ENCODE measurements around the gene CTSE. TPM values are rescaled to one million over a fixed set of nuclear protein-coding genes. Genes with fewer than 3 reads are reported as not detected.

CTSE gene
- total and polyA plus RNA-seq, 2 of the 4 experiments (the other 2 are of a cell fraction) = not detected

GRCh38 chr1:205992218-205992882, 31.3 kb downstream of the CTSE start:
- BruUV-seq (replicated peaks) = no TSS peak
- Histone ChIP-seq H3K4ac (ENCODE audit: low read depth, low read length) (no peak overlapping the region), H3K27me3 (ENCODE audit: control insufficient read depth, insufficient read depth, low read length) (no peaks in the 10 kb centered on the region), H2BK15ac (ENCODE audit: low read depth, low read length) (no peak overlapping the region), H4K20me1 (ENCODE audit: insufficient read depth, low read length) (no peaks in the 10 kb centered on the region), H3K9me1 (ENCODE audit: insufficient read depth, low read length) (no peaks in the 10 kb centered on the region), H2AFZ (replicated peaks; ENCODE audit: low read length, poor library complexity) (no peak overlapping the region), H3K79me1 (ENCODE audit: low read depth in 1 of 2, low read length in 2 of 2) (no peaks in the 10 kb centered on the region), H2BK20ac (ENCODE audit: low read depth, low read length) (no peak overlapping the region), H2BK120ac (ENCODE audit: low read depth, low read length) (no peak overlapping the region), H2AK9ac (replicated peaks; ENCODE audit: low read depth, low read length, poor library complexity) (no peak overlapping the region), H3K36me3 (ENCODE audit: control insufficient read depth, insufficient read depth, low read length) (peaks cover 4% of the 10 kb centered on the region; the same call in 1 of the 2 replicates), H2BK5ac (ENCODE audit: low read depth, low read length, poor library complexity, severe bottlenecking) (no peak overlapping the region), H3K4me1 (ENCODE audit: control insufficient read depth, insufficient read depth, low read length) (no peaks in the 10 kb centered on the region), H3K9ac (ENCODE audit: low read depth, low read length) (no peak overlapping the region), H3K4me3 (ENCODE audit: insufficient read depth, low read depth, low read length) (no peak overlapping the region), H3K27ac (ENCODE audit: insufficient read depth, low read length) (no peak overlapping the region), H2AK5ac (ENCODE audit: low read depth, low read length) (no peak overlapping the region), H3K9me3 (ENCODE audit: control insufficient read depth, insufficient read depth, low read length) (no peaks in the 10 kb centered on the region), H4K5ac (ENCODE audit: low read depth, low read length) (no peak overlapping the region), H3K23ac (ENCODE audit: low read depth, low read length) (no peak overlapping the region), H4K91ac (ENCODE audit: insufficient read depth, low read depth, low read length) (no peak overlapping the region), H3K18ac (ENCODE audit: low read depth, low read length) (no peak overlapping the region), H3K14ac (replicated peaks; ENCODE audit: low read depth, low read length) (no peak overlapping the region), H3K4me2 (ENCODE audit: low read depth, low read length) (no peak overlapping the region), H4K8ac (ENCODE audit: low read depth in 2 of 2, low read length in 2 of 2) (no peak overlapping the region), H3K56ac (ENCODE audit: extremely low read depth, insufficient read depth, low read length) (no peak overlapping the region)
- dilution Hi-C loops (cut with HindIII; ENCODE audit: low sequenced_read_pairs, unreplicated experiment) = no loop called here
- in situ Hi-C loops (cut with MboI; ENCODE audit: low sequenced_read_pairs) = no loop called here
- CTCF ChIA-PET = interaction anchor here (1.4 to 2.2 kb wide), 3 partner anchors 8 to 114 kb away, joined by 4 to 9 read pairs (median 8); no protein-coding TSS in a partner anchor
- no peak for ATAC-seq (ENCODE audit: low read depth)
- WGBS, 2 experiments (ENCODE audit: extremely low coverage in 2 of 2, insufficient read length in 1 of 2) = 94% methylated on average over 9 of the region's 14 CpGs; no CpG with 5 or more reads in 1 of the 2 experiments
- TF ChIP-seq MAFK (IDR thresholded peaks at IDR 0.05; ENCODE audit: low read depth, low read length) = no peak
- TF ChIP-seq MAZ (IDR thresholded peaks at IDR 0.05; ENCODE audit: borderline replicate concordance, low read depth, low read length) = no peak
- TF ChIP-seq USF2 (IDR thresholded peaks at IDR 0.05; ENCODE audit: low read depth, low read length) = no peak
- no peak for TF ChIP-seq RFX5 (IDR thresholded peaks at IDR 0.05; ENCODE audit: low read depth, low read length)
- no peak for TF ChIP-seq CHD1 (IDR thresholded peaks at IDR 0.05; ENCODE audit: low read depth, low read length)
- no peak for TF ChIP-seq SMC3 (IDR thresholded peaks at IDR 0.05; ENCODE audit: low read depth, low read length)
- no peak for TF ChIP-seq POLR2A (IDR thresholded peaks at IDR 0.05; ENCODE audit: low read depth, low read length)
- no peak for TF ChIP-seq CTCF (conservative IDR thresholded peaks at IDR 0.05; ENCODE audit: low read depth, low read length)
- TF ChIP-seq RAD21 (IDR thresholded peaks at IDR 0.05; ENCODE audit: low read length) = no peak
- no peak for TF ChIP-seq NFE2L2 (IDR thresholded peaks at IDR 0.05; ENCODE audit: low read depth, low read length)
- no peak for TF ChIP-seq MXI1 (IDR thresholded peaks at IDR 0.05; ENCODE audit: borderline replicate concordance, low read depth, low read length)
- no peak for TF ChIP-seq CEBPB (IDR thresholded peaks at IDR 0.05; ENCODE audit: low read depth, low read length)
- no peak for TF ChIP-seq RCOR1 (IDR thresholded peaks at IDR 0.05; ENCODE audit: insufficient replicate concordance, low read length)
- TF ChIP-seq FOS (IDR thresholded peaks at IDR 0.05; ENCODE audit: low read depth, low read length) = no peak
- no peak for TF ChIP-seq BHLHE40 (IDR thresholded peaks at IDR 0.05; ENCODE audit: low read depth, low read length)
- TF ChIP-seq ELK1 (IDR thresholded peaks at IDR 0.05; ENCODE audit: borderline replicate concordance, low read depth, low read length) = no peak
- no peak for DNase-seq
- intact Hi-C loops (cut with micrococcal nuclease) = no loop called here
- POLR2A ChIA-PET (ENCODE audit: unreplicated experiment) = no interaction called here
